Activated CD8-positive, alpha-beta memory T cell treated with anti-CD3 and anti-CD28 coated beads for 24 hours (primary cell): ENCODE results near the gene MAEL.

Source experiments
- DNase-seq: peaks from one replicate; pipeline ENCODE4 v3.0.0-alpha.2; 2020

MAEL gene

DNA sequence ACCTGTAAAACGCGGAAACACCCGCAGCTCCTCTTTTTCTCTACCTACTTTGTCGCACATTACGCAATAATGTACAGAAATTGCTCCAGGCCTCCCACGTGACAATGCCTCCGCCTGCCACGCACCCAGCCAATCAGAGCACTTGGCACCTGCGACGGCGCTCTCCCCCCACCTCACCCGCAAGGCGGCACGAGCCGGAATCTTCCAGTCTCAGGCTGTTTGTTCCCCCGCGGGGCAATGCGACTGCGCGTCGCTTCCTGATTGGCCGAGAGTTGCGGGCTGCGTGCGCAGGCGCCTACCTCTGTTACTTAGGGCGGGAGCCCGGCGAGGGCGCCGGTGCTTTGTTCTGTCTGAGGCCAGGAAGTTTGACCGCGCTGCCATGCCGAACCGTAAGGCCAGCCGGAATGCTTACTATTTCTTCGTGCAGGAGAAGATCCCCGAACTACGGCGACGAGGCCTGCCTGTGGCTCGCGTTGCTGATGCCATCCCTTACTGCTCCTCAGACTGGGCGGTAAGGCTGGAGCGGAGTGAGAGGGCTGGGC lies at the start of gene MAEL:
MAEL (plus strand) TSS at position 307 of the 542 bp plus-strand sequence; CDS start at position 380, 73 bp downstream.
- DNase-seq: no peak

DNA sequence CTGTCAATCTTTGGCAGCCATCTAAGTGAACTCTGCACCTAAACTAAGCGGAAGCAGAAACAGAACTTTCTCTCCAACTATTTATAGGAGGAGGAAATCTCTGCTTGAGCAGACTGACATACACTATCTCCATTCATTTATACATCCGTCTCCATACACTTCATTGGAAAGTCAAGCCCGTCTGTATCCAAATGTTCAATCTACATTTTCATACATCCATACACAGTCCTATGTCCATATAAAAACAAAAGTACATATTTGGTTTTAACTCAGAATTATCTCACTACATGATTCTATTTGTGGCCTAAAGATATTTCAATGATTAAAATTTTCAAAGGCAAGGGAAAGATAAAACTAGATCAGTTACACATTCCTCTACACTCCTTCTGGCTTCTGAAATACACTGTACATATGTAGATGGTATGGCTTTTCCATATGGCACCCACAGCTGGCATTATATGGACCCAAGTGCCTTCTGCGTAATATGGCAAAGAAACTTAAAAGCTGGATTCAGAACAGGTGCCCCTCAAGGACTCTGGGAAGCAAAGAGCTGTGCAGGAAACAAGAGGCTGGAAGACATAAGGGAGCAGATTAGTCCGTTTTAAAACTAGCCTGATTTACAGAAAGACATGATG lies 49.2 kb upstream of the MAEL start:
- DNase-seq: no peak

DNA sequence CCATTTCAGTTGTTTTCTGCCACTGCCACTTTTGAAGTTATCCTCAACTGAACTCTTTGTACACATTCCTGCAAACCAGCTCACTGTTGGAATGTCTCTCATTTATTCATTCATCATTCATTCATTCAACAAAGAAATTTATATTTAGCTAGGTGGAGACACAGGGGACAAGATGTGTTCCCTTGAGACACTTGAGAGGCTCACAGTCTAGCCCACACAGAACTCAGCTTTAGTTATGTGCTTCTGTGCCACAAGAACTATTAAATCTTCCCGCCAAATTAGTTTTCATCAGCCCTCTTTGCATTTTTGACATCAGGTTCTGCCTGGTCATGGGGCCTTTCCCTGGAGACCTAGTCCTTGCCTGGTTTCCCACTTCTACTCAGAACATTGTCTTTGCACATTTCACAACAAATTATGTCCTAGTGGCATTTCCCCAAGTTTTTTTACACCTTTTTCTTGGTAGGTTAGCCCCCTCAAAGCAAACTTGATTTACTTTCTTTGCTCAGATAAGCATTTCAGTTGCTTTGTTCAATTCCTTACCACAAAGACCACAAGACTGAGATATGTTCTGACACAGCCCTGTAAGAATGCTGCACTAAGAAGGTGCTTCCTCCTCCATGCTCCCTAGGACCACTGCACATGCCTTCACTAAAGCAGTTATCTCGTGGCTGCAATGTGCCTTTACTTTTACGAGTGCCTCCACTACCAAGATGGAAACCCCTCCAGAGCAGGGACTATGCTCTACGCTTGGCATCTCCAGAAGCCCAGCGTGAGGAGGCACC lies 44.7 kb upstream of the MAEL start:
- DNase-seq: no peak

DNA sequence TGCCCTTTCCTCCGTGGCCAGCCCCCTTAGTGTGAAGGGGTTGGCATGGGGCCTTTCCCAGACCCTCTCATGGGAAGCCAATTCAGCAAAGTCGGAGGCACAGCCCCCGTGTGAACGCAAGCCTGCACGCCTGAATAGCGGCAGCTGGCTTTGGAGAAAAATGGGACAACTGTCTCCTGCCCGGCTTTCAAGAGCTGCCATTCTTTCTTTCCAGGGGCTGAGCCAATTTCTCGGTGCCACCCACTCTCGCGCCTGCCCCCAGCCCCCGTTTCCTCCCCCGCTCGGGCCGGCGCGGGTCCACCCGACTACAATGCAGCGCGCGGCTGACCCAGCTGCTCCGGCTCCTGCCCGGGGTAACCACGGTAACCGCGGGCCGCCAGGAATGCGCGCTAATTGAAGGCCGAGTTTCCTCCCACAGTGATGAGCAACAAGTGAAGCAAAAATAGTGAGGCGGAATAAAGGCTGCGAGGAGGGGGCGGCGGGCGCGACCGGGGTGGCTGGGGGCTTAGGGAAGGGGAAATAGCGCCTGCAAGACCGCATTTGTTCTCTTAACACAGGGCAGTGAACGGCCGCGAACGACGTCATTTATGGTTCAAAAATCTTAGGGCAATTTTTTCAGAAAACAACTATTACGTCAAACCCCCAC lies 41.6 kb upstream of the MAEL start:
- no peak for DNase-seq

DNA sequence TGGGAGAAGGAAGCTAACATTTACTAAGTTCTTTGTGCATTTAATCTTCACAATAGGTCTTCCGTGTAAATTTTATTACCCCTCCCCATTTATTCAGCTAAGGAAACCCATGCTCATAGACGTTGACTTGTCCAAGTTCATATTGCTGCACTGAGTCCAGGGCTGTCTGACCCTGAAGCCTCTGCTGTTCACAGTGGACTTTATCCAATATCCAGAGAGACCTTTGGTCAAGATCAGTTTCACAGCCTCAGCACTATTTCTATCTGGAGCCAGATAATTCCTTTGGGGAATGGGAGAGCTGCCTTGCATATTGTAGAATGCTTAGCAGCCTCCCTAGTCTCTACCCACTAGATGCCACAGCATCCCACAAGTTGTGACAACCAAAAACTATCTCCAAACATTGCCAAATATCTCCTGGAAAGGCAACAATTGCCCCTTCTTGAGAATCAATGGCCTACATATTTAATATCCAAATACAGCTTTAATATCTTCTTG lies 40.2 kb upstream of the MAEL start:
- DNase-seq: no peak

DNA sequence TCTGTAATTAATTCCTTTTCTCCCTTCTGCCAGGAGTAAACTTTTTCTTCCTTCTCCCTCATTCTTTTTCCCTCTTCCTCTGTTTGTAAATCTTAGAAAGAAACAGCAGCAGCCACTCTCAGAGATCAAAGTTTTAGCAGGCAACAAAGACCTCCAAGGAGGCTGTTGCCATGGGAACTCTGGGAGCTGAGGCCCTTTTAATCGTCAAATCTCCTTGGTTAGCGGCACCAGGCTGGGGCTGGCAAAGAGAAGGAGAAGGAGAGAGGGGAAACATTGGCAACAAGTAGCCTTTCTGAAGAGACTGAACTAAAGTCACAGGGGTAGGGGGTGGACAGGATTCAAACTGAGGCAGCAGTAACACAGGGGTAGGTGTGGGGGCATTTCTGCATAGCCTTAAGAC lies 38.9 kb upstream of the MAEL start:
- DNase-seq: no peak

DNA sequence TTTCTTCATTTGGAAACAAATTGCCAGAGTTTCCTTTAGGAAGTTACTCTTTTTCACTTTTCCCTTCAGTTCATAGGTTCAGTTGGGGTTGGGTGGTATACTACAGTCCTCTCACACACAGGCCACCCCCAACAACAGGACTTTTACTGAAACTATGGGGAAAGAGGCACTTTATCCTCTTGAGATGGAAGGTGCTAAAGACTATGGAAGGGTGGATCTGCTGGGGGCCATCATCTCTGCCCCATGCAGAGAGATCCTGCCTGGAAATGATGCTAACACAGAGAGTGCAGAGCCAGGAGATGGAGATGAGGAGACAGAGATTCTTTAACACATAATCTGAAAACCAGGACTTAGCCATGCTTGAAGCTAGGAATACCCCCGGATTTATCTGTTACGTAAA lies 38.0 kb upstream of the MAEL start:
- DNase-seq: no peak

DNA sequence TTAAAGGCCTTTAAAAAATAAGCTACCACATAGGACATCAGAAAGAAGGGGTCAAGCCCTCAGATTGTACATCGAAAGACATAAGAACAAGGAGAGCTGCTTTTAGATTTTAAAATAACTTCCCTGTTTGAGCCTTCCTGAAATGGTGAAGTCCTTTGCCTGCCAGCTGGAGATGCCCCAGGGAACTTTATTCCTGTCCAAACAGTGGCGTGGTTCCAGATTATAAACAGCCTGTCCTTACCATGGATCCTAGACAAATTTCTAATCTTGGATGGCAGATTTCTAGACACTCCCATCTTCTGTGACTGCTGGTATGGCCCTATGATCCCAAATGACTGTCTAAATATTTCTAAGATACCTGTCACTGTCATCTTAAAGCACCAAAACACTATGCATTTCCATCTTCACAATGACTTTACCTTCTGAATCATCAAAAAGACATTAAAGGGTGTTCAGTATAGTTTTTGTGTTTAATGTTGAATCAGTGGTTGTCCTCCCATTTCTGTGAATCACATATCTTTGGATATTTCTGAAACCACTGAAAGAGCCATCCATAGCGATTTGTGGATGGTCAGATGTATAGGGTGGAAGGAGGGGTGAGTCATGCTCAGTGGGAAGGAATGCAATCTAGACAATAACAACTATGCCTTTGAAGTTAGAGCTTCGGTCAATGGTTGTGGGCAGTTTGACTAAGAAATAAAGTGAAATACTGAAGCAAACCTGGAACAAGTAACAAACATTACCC lies 36.9 kb upstream of the MAEL start:
- no peak for DNase-seq

DNA sequence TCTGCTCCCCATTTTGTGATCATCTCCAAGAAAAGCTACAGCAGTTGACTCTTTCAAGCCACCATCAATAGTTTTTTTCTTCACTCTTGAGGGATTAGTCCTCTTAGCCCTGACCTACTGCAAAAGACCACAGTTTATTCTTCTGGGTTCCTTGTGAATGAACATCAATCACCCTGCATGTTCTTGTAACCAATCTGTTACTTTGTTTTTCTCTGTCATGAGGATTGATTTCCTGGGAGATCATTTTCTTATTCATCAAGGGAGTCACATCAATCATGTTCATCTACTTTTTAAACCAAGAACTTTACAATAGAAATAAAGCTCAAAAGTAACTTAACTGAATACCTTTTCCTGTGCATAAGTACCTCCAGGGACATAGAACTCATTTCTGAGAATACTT lies 35.6 kb upstream of the MAEL start:
- no peak for DNase-seq

DNA sequence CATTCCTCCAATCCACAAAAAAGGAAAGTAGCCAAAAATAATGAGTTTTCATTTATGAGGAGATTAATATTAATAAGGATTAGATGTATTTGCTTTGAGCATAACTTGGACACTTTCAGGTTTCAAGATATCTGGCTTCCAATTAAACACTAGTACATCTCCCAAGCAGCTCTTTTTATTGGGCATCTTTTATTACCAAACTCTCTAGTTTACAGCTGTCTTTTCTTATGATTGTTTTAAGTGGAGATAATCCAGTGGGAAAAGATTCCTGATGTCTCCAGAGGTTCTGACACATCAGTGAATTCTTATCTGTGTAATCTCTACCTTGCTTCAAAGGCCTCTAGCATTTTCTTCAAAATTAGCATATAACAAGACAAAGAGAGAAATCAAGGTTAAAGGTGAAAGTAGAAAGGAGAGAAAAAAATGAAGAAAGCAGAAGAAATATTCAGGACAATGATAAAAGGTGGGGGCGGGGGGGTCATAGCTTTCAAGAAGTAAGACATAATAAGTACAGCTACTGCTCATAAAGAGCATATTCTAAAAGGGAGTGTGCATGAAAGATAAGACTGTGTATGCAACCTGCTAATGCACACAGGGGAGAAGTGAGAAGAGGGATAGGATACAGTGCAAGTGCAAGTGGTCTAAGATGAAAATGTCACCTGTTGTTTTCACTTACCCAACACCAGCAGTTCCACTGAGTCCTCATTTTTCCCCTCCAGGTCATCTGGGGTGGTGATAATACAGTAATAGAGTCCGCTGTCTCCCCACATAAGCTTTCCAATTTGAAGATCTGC lies 32.8 kb upstream of the MAEL start:
- no peak for DNase-seq

DNA sequence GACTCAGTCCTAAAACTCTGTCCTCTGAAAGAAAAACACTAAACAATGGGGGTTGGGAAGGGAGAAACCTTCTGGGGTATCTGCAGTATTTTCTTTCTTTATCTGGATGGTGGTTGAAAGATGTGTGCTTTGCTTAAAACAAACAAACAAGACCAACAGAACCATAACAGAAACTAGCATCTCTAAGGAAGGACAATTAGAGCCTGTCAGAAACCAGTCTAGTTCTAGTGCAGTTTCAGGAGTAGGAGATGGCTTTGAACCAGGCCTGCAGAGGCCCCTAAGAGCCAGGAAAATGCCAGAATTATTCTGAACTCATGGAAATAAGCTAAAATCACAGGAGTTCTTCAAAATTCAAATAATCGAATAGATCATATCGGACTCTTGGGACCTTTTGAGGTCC lies 32.2 kb upstream of the MAEL start:
- DNase-seq: no peak

DNA sequence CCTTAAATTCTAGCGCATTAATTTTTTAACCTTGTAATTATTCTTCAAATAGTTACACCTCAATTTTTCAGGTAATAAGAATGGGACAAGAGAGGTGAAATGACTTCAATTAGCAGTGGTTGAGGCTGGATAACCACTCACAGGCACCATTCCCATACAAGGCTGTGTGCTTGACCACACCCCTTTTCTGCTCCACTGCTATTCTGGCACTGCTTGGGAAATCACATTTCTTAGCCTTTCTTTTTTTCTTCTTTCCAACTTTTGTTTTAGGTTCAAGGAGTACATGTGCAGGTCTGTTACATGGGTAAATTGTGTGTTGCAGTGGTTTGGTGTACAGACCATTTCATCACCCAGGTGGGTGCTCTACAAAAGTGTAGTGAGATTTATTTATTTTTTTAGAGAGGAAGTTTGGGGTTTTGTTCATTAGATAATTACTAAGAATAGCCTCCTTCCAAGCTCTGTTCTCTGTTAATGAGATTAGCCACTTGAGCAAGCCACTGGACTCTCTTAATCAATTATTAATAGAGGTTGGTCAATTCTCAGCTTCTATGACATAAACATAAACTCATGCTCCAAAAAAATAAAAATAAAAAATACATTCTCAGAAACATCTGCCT lies 28.1 kb upstream of the MAEL start:
- no peak for DNase-seq

DNA sequence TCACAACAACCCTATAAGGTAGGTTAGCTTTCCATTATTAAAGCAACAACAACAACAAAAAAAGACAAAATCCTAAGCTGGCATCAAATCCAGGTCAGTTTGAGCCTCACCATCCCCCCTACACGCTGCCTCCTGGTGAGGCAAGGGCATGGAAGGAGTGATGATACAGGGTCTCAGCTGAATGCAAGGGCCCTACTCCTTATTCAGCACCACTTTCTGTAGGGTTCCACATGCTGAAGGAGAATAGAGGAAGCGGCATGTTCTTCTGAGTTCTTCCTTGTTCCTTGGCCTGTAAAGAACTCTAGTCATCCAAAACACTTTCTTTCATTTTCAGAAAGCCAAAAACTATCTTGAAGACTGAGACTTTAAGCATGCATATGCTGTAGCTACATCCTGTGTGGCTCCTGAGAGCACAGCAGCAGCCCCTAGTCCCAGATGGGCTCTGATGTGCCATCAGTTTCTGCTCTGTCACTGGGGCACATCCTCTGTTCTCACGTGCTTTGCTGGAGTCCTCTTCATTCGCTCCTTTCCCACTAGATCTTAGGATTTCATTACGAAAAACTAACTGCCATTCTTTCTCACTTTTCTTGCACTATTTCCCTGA lies 19.9 kb upstream of the MAEL start:
- DNase-seq: no peak

DNA sequence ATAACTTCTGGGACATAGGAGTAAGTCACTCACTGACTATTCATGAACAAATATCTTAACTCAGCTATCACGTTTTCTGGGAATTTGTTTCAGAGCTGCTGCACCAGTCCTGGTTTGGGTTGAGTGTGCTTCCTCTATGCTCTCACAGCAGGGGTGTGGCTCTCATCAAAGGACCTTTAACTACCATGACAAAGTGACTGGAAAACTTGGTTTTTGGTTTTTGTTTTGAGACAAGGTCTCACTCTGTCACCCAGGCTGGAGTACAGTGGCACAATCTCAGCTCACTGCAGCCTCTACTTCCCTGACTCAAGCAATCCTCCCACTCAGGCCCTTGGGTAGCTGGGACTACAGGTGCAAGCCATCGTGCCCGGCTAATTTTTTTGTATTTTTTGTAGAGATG lies 17.8 kb upstream of the MAEL start:
- DNase-seq: no peak

DNA sequence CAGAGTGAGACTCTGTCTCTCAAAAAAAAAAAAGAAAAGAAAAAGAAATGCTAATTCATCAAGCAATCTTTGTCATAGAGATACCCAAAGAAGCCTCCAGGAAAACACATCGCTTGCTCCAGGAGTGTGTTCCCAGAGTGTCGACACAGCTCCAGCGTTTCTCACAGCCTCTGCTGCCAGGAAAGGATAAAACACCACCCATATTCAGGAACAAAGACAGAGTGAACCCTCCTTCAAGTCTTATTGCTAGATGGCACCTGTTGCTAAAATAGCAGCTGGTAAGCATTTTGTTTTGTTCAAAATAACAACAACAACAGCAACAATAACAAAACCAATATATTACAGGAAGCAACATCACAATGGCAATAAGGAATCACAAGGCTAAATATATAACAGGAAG lies 16.9 kb upstream of the MAEL start:
- no peak for DNase-seq

DNA sequence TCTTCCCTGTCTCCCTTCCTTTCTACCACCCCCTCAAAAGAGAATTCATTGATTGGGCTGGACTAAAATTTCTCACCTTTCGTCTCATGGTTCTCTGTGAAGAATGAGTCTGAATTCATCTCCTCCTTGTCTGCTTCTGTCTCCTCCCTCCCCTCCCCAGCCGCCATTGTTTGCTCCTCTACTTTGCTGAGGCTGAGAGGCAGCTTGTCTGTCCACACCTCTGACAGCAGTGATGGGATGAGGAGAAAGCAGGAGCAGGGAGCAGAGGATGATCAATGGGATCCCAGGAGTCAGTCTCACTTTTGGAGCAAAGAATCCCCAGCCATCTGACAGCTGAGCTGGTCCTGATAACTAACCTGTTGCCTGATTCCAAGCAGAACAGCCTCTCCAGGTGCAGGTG lies 16.3 kb upstream of the MAEL start:
- DNase-seq: no peak

DNA sequence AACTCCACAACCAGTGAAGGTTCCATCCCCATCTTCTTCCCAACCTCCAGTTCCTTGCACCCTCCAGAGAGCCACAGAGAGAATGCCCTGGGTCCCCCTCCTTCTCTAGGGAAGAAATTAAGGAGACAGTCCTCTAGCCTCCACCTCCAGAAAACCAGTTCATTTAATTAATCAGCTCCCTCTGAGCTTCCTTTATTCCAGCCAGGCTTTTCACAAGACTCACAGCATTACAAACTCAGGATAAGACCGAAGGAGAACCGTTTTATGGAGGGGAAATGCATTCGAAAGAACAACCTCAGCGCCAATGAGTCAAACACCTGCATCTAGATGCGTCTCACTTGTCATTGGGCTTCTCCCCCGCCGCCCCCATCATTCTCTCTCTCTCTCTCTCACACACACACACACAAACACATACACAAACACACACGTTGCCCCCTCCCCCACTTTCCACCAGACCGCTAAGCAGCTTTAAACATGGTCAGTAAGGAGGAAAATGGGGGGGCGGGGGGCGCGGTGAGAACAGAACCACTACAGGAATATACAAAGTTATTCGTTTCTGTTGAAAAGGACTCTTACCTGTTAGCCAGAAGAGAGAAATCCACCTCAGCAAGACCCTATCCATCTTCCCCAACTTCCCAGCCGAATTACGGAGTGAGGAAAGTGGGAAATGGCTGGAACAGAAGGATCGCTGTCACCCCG lies 14.3 kb upstream of the MAEL start:
- peak; percentile 75 for DNase-seq

DNA sequence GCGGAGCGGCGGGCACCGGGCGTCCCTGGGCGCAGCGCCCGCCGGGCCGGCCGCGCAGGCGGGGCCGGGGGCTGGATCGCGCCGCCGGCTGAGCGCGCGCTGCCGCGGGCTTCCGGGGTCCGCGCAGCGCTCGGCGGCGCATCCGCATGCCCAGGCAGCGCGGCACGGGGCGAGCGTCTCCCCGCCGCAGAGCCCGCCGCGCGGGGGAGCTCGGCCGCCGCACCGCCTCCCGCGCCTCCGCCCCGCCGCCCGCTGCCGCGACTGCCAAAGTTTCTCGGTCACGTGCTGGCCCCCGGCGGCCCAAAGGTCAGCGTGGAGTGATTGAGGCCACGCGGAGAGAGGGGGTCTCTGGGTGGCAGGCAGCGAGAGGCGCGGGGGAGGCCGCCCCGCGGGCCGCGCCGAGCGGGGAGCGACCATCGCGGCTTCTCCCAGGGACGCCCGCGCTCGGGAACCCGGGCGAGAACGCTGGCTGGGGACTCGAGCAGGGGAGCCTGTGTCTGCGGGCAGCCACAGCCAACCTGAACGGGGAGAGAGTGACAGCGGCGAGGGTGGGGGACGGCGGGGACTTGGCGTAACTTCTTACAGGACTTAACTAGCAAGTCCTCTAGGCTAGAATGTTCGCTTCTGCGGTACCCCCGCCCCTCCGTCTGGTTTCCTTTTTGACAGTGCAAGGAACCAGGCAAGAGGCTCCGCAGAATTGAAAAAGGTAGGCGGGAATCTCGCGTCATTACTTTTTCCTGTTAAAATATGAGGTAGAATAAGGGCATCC lies 13.5 kb upstream of the MAEL start, which contains the start of gene ILDR2:
ILDR2 (minus strand) TSS at position 180 of the 769 bp plus-strand sequence. CDS start 272 bp downstream, outside the sequence.
- DNase-seq: peak; percentile 86

DNA sequence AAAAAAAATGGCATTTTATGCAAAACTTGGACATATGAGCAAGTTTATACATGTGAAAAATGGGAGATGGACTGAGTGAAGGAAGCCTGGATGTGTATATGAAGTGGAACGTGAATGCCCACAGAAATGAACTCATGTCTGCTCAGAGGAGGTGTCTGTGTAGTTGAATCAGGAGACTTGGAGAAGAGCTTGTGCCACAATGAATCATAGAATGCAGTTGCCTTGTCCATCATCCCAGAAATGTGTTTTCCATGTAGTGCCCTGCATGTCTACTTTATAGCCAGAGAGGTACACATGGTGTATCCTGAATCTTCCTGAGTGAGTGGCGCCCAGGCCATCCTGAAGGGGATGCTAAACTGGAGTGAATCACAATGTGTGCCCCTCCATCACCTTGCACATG lies 11.1 kb upstream of the MAEL start:
- DNase-seq: no peak

DNA sequence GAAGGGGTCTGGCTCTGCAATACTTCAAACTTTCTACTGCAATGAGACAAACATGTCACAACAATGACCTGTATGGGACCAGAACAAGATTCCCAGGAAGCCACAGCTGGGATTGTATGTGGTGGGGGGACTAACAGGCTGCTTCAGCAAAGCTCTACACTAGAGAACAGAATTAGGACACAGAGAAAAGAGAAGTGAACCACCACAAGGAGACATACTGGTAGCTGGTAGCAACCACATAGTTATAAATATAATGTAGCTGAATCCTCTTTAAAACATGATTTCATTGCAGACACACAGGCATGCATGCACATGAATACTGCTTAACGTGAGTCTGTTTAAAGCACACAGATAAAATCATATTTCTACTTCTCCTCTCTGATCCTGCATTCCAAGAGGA lies 10.3 kb upstream of the MAEL start:
- no peak for DNase-seq
